Measurements from ENCODE around the gene ZNF195. TPM values are rescaled to one million over a fixed set of nuclear protein-coding genes. Genes with fewer than 3 reads are reported as not detected.

Gene ZNF195
- total and polyA plus RNA-seq, 2 of the 8 experiments (the other 6 are each of a cell fraction or from before 2014, with no cell fraction given): 23.9 to 88.6 TPM

GRCh38 chr11:3339340-3339624 lies 39.7 kb downstream of the ZNF195 start (continued):
- TF ChIP-seq CHD7 (IDR thresholded peaks at IDR 0.05; ENCODE audit: insufficient replicate concordance, low read length) (no peak), HDAC2 (IDR thresholded peaks at IDR 0.05; ENCODE audit: borderline replicate concordance in 1 of 2, low read depth in 2 of 2, low read length in 2 of 2) (no peak), CHD2 (IDR thresholded peaks at IDR 0.05; ENCODE audit: low read length) (no peak), ATF2 (IDR thresholded peaks at IDR 0.05; ENCODE audit: low read length) (no peak), SP2 (IDR thresholded peaks at IDR 0.05; ENCODE audit: low read length) (no peak), CEBPB (IDR thresholded peaks at IDR 0.05; ENCODE audit: low read depth, low read length) (no peak), SIRT6 (IDR thresholded peaks at IDR 0.05; ENCODE audit: low read length) (no peak), BRCA1 (IDR thresholded peaks at IDR 0.05; ENCODE audit: low read depth, low read length) (no peak), USF2 (IDR thresholded peaks at IDR 0.05; ENCODE audit: low read length) (no peak), SP4 (IDR thresholded peaks at IDR 0.05; ENCODE audit: low read length) (no peak)

Measured in H1 (cell line).